GM12892 (cell line): ENCODE measurements around the gene OR10D3.

ENCODE experiments used
- POLR2A ChIP-seq: IDR thresholded peaks from 2 replicates; pipeline ENCODE4 v1.6.1; 2011; ENCODE audit warnings: low read depth, low read length, control low read depth
- POLR2AphosphoS5 ChIP-seq: IDR thresholded peaks from 2 replicates; pipeline ENCODE4 v1.6.1; 2011; ENCODE audit warnings: low read depth, low read length, control low read depth

DNA sequence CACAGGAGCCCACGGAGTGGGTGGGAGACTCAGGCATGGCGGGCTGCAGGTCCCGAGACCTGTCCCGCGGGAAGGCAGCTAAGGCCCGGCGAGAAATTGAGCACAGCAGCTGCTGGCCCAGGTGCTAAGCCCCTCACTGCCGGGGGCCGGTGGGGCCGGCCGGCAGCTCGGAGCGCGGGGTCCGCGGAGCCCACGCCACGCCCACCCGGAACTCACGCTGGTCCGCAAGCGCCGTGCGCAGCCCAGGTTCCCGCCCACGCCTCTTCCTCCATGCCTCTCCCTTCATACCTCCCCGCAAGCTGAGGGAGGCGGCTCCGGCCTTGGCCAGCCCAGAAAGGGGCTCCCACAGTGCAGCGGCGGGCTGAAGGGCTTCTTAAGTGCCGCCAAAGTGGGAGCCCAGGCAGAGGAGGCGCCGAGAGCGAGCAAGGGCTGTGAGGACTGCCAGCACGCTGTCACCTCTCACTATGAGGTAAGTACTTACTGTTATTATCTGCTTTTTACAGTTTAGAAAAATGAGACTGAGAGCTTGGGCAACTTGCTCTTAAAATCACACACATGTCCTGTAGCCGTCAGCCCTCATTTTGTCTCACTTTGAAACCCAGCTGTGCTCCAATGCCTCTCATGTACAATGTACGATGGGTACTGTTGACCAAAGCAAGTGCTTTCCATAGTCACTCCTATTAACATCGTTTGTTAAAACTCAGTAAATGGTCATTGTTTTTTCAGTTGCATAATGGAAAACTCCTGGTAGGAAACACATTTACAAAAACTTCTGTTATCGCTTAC lies 12.2 kb upstream of the OR10D3 start:
- no peak for TF ChIP-seq POLR2A
- no peak for TF ChIP-seq POLR2AphosphoS5
